GM12801 (cell line): ENCODE data around the gene CAMK2D.

ENCODE experiments used
- TF ChIP-seq, protein P1 (sequence below): IDR thresholded peaks from one replicate; pipeline ENCODE4 v1.5.1; 2011; ENCODE audit warnings: control low read depth; ENCODE audit not compliant: insufficient read length; ENCODE audit errors: extremely low read depth

The CAMK2D gene

DNA sequence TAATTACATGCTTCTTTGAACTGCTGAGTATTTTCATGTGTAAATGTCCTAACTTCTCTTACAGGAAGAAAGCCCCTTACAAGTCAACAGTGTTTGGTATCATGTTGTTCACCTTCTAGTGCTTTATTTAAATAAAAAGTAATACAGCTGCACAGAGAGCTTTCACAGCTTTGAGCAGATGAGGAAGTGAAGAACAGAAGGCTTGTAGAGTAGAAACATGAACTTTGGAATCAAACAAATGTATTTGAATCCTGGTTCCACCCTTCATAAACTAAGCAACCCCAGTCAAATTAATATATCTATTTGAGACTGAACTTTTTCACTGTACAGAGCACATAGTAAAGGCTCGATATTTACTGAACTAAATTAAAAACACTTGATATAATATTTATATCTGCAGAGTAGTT lies 120.5 kb downstream of the CAMK2D start:
- TF ChIP-seq, protein P1, sequence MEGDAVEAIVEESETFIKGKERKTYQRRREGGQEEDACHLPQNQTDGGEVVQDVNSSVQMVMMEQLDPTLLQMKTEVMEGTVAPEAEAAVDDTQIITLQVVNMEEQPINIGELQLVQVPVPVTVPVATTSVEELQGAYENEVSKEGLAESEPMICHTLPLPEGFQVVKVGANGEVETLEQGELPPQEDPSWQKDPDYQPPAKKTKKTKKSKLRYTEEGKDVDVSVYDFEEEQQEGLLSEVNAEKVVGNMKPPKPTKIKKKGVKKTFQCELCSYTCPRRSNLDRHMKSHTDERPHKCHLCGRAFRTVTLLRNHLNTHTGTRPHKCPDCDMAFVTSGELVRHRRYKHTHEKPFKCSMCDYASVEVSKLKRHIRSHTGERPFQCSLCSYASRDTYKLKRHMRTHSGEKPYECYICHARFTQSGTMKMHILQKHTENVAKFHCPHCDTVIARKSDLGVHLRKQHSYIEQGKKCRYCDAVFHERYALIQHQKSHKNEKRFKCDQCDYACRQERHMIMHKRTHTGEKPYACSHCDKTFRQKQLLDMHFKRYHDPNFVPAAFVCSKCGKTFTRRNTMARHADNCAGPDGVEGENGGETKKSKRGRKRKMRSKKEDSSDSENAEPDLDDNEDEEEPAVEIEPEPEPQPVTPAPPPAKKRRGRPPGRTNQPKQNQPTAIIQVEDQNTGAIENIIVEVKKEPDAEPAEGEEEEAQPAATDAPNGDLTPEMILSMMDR: no peak

DNA sequence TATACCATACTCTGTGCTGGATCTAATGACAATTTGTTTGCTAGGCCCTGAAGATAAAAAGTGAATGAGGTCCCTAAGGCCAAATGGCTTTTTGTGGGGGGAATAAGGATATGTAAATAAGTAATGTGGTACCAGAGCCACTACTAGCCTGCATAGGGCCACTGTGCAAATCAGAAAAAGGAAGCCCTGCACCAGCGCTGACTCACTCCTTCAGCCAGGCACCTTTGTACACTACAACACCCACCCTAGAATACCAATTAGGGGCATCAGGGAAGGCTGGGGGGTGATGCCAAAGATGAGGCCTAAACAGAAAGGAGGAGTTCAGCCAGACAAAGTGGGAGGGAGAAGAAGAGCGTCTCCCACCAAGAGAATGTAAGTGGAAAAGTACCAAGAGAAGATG lies 122.2 kb downstream of the CAMK2D start:
- TF ChIP-seq, protein P1: no peak

DNA sequence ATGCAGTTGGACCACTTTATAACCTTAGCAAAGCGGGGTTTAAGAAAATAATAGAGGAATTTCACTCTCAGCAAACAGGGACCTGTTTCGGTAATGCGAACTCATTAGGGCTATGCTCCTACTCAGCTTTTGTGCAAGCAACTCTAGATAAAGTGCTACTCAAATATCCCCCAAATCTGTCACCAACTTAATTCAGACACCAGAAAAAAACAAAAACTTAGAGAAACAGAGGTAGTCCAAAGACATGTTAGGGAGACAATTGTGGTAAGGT lies 123.0 kb downstream of the CAMK2D start:
- TF ChIP-seq, protein P1: no peak

DNA sequence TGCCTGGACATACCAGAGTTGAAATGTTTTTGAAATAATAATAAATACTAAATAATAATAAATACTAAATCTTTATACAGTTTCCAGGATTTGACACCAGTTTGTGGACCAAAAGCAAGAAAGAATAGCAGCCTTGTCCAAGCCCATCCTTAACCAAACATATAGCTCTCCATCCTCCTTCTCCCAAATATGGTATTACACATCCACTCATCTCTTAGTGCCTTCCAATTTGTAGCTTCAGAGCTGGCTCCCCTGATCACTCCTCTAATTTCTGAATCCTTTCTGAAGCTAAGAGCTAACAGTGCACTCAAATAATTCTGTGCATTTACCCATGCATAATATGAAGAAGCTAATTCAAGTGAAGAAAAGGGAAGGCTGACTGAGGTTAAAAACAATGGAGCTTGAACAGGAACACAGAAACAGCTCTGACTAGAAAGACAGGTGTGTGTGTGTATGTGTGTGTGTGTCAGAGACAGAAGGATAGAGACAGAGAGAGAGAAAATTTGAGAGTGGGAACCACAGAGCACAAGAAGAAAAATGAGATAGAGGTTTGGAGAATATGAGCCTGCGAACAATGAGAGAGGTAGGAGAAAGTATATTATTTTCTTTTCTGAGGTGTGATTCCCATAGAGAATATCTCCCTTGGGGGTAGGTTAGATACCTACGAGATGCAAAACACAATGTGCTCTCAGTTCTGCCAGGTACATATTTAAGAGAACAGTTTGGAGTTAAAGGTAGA lies 123.5 kb downstream of the CAMK2D start:
- TF ChIP-seq, protein P1: no peak

DNA sequence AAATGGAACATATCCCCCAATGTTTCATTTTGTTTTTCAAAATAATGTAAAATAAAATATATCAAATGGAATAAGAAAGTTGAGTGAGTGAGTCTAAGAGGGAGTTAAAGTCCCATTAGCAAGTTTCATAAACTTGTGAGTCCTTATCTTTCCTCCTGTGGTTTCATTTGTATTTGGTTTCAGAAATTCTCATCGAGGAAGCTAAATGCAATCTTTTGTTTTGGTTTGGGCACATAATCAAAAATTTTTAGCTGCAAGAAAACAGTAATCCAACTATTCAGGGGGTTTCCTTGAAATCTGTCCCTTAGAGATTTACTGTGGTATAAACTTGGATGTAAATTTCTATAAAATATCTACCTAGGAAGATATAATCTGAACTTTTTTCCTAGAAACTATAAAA lies 124.2 kb downstream of the CAMK2D start:
- TF ChIP-seq, protein P1: no peak

DNA sequence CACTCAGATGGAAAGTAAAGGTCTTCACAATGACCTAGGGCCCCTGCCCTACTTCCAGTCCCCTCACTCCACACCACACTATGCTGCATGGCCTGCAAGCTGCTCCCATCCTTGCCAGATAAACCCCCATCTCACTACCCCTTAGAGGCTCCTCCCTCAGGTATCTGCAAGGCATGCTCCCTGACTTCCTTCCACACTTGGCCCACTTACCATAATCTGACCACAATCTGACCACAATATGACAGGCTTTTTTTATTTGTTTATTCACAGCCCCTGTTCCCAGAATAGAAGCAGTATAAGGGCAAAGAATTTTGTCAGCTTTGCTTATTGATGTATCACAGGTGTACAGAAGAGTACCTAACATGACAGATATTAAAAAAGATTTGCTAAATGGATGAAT lies 124.7 kb downstream of the CAMK2D start:
- TF ChIP-seq, protein P1: no peak

DNA sequence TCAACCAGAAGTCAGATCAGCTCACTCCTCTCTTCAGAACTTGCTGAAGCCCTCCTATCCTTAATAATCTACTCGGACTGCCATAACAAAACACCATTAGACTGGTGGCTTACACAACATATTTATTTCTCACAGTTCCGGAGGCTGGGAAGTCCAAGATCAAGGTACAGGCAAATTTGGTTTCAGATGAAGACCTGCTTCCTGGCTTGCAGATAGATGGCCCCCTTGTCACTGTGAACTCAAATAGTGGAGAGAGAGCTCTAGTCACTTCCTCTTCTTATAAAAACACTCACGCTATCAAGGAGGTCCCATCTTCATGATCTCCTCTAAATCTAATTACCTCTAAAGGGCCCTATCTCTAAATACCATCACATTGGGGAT lies 125.1 kb downstream of the CAMK2D start:
- TF ChIP-seq, protein P1: no peak
